Lower leg skin (tissue), 3 donors: ENCODE results near the gene LPIN1.

Source experiments
- CTCF ChIP-seq, 3 donors: fragments of 450-650 bp; IDR thresholded peaks; one replicate each; pipeline ENCODE4 v1.5.1; 2016; ENCODE audit warnings: antibody characterized with exemption in 3 of 3, mild to moderate bottlenecking in 3 of 3, moderate library complexity in 2 of 3
- POLR2A ChIP-seq, 2 donors: fragments of 450-650 bp; IDR thresholded peaks; one replicate each; pipeline ENCODE4 v1.6.1; 2016 to 2017; ENCODE audit warnings: antibody characterized with exemption in 2 of 2, mild to moderate bottlenecking in 1 of 2, moderate library complexity in 1 of 2

- TF ChIP-seq CTCF (IDR thresholded peaks at IDR 0.05) (no peak), POLR2A (IDR thresholded peaks at IDR 0.05) (no peak)
Measured at GRCh38 chr2:11757101-11757500, 10.7 kb downstream of the LPIN1 start.
